HepG2 (cell line): ENCODE results near the gene DDIT4.

Experiments
- IKZF1 ChIP-seq: fragments of 450-650 bp; IDR thresholded peaks from 2 replicates; pipeline ENCODE4 v1.7.1; 2016
- MIER2 ChIP-seq: IDR thresholded peaks from 2 replicates; pipeline ENCODE4 v1.6.1; 2016; ENCODE audit warnings: missing biosample characterization, missing genetic modification reagents
- MLLT10 ChIP-seq: sonication (generic); formaldehyde crosslinking; IDR thresholded peaks from 2 replicates; pipeline ENCODE4 v1.4.0; 2020; ENCODE audit warnings: missing genetic modification reagents
- ZNF790 ChIP-seq: sonication (generic); formaldehyde crosslinking; IDR thresholded peaks from 2 replicates; pipeline ENCODE4 v1.8.0; 2022; ENCODE audit warnings: missing genetic modification reagents, mild to moderate bottlenecking, borderline replicate concordance

GRCh38 chr10:72315054-72315453 lies 41.3 kb downstream of the DDIT4 start:
- TF ChIP-seq MLLT10 (CRISPR knock-in tag) (no peak), IKZF1 (no peak), ZNF790 (CRISPR knock-in tag) (no peak), MIER2 (CRISPR knock-in tag) (no peak)
